ENCODE results near the gene ADAMTS6.

GRCh38 chr5:65530904-65531303 is 49.2 kb upstream of the ADAMTS6 start:
- TF ChIP-seq SUZ12 (IDR thresholded peaks at IDR 0.05) (no peak), HDGF (IDR thresholded peaks at IDR 0.05; ENCODE audit: borderline replicate concordance) (no peak), SP1 (IDR thresholded peaks at IDR 0.05) (no peak), BHLHE40 (IDR thresholded peaks at IDR 0.05; ENCODE audit: borderline replicate concordance) (no peak), FOXA1 (IDR thresholded peaks at IDR 0.05) (no peak), ARNT (IDR thresholded peaks at IDR 0.05) (no peak), CTBP1 (IDR thresholded peaks at IDR 0.05; ENCODE audit: borderline replicate concordance) (no peak), TARDBP (IDR thresholded peaks at IDR 0.05) (no peak), FOXM1 (IDR thresholded peaks at IDR 0.05; ENCODE audit: borderline replicate concordance) (no peak), FOXK2 (IDR thresholded peaks at IDR 0.05) (no peak), LEF1 (IDR thresholded peaks at IDR 0.05; ENCODE audit: borderline replicate concordance) (no peak), ELF4 (IDR thresholded peaks at IDR 0.05) (no peak)
